CMK (cell line): ENCODE data around the gene PPP2R5B.
A peak's percentile ranks its signal among the peaks of the same experiment; 100 is the strongest.

ENCODE experiments used
- DNase-seq: peaks from one replicate; pipeline ENCODE4 v3.0.0-alpha.2; 2010; ENCODE audit warnings: low read depth

PPP2R5B gene

DNA sequence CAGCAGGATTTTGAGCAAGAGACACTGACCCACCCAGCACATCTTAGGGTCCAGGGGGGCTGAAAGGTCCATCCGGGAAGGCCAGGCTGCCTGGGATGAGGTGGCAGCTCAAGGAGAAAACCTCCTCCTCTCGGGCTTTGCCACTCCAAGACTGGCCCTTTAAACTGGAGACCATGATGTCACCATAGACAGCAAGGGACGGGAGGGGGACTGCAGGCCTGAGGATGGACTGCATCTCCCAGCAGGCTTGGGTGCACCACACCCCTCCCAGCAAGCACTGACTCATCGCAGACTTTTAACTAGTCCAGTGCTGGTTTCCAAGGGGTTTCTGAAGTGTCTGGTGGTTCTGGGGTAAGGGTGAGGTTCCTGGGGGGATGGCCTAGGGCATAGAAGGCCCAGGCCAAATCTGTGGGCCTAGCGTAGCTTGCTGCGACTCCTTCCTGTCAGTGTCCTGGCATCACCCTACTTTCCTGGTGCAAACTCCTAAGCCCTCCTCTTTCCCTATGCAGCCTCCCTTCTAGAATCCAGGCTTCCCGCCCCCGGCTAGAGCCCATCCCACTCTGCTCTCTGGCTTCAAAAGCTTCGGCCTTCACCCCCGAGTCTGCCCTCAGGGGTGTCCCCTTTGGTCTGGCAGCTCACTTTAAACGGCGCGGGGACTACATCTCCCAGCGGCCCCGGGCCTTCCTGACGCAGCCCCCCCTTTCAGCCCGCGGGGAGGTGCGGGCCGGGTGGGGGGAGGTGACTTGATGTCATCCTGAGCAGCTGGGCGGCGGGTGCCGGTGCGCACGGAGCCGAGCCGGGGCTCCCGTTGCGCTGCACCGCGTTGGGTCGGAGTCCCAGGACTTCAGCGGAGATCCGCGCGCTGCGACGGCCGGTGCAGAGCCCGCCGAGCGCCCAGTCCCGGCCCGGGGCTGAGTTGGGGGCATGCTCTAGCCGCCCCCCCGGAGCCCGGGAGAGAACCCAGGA lies at the start of gene PPP2R5B:
PPP2R5B (plus strand) TSS at position 746 of the 966 bp plus-strand sequence. CDS start 1,046 bp downstream, outside the sequence.
- DNase-seq, result peak; percentile 43

DNA sequence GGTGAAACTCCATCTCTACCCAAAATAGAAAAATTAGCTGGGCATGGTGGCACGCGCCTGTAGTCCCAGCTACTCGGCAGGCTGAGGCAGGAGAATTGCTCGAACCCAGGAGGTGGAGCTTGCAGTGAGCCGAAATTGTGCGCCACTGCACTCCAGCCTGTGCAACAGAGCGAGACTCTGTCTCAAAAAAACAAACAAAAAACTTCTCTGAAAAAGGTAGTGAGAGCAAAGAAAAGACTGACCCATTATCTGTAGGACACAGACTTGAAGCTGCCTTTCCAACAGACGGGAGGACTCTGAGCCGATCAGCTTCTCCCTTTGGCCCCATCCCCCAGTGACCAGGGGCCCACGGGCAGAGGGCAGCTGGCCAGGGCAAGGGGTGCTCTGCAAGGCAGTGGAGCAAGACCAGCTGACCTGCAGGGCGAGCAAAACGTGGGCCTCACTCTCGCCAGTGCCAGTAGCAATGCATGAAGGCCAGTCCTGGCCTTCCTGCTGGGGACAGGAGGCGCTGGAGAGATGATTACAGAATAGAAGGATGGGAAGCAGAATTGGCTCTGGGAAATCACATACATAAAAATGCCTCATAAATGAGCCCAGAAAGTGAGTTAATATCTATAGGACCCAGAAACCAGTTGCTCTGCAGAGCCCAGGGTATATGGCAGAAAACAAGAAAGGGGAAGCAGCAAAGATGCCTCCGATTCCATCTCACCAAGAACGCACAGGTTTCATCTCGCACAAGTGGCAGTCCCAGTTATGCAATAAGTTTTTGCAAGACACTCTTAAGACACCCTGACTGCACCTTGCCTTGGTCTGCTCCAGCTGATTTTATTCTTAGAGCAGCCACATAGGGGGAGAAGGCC lies 48.9 kb upstream of the PPP2R5B start:
- DNase-seq, result no peak

DNA sequence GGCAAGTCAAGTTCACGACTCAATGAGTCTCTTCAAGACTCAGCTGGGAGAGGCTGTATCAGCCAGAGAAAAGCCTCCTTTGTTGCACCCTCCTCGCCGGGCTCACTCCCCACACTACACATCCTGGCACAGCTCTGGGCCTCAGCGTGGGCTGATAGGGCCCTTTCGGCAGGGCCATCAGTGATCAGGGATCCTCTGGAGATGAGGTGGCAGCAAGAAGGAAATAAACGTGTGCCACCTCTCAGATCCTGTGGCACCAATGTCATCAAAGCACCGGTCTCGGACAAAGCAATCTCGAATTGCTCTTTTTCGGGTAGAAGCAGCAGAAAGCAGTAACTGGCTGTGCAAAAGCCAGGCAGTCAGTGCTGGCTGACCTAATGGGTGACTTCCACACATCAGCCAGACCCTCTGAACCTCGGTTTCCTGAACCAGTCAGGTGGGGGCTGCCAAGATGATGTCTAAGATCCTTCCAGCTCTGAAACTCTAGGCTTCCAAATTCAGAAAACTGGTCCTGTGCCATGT lies 48.2 kb upstream of the PPP2R5B start:
- no peak for DNase-seq

DNA sequence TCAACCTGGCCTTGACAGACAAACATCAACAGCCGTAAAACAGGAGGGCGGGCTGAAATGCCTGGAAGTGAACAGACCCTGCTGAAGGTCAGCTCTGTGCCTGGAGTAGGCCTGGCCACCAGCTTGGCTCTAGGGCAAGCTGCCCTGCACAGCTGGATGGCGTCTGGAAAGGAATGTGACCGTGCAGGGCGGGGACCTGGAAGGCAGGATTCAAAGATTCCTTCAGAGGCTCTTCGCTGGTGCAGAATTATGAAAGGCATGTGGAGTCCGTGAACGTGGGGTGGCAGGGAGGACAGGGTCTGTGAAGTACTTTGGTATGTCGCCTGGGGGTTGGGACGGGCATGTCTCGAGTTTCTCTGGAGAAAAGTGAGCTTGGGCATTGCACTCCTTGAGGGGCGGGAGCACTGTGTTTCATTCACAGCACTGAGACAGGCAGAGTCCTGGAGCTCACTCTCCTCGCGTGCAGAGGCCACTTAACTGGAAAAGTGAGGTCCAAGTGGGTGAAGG lies 47.6 kb upstream of the PPP2R5B start:
- DNase-seq, result no peak

DNA sequence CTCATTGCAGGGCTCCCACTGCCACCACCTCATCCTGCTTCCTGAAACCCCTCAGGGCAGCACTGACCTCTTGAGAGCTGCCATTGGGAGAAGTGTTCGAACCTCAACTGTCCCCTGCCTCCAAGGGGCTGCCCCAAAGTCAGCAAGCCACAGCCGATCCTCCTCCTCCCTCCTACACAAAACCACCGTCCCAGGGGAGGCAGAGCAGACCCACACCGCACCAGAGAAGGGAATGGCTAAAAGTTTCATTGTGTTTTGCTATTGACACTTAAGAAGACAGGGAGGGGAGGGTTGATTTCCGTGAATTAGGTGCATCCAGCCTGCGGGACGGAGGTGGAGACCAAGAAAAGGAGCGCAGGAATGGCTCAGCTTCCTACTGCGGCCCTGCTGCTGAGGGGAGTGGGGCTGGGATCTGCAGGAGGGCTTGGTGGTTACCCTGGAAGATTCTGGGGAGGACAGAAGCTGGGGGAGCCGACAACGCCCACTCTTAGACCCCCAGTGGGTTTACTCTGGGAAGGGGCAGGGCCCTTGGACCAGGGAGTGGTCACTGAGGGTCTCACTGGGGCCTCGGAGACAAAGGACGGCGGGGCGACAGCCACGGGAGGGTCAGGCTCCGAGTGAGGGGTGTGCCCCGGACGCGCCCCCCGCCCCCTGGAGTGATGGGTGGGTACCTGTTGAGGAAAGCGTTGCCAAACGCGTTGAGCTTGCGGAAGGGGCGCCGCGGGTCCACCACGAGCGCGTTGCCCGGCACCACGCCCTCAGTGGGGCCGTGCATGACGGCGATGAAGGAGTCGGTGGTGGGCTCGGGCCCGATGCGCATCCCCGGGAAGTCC lies 46.9 kb upstream of the PPP2R5B start:
- DNase-seq, result no peak

DNA sequence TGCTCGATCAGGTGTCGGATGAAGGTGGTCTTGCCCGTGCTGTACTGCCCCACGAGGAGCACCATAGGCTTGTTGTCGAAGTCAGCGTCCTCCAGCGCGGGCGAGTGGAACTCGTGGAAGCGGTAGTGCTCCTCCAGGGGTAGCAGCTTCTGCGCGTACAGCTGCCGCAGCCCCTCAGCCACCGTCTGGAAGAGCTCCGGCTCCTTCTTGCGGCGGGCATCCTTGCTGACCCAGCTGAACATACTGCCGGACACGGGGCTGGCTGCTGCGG lies 46.3 kb upstream of the PPP2R5B start:
- DNase-seq, result no peak

DNA sequence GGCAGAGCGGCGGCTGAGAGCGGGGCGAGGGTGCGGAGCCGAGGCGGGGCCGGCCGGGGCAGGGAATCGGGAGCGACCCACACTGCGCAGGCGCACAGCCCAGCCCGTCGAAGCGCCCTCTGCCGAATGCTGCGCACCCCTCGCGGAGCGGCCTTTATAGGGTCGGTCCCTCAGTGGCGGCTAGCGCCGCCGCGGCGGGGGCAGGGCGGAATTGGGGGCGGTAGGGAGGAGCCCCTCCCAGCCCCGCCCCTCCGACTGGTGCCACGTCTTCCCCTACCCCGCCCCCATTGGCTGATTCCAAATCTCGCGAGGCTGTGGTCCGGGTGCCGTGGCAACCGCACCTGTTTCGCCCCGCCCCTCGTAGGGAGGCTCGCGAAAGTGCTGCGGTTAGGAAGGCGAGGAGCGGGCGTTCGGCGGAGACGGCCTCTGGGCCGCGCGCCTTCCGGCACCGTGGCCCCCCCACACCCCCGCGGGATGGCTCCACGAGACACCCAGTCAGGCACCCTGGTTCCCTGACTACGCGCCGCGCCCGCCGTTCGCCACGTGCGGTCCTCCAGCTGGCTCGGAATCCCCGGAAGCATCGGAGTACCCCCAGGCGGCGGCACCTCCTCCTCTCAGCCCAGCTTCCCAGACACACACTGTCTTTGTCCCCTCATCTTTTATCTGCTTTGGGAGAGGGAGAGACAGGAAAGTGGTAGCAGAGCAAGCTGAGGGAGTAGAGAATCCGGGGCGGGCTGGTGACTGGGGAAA lies 45.8 kb upstream of the PPP2R5B start, which contains the start of gene EHD1:
EHD1 (minus strand) TSS at position 128 of the 750 bp plus-strand sequence. CDS start 157 bp downstream, outside the sequence.
- peak; percentile 93 for DNase-seq

DNA sequence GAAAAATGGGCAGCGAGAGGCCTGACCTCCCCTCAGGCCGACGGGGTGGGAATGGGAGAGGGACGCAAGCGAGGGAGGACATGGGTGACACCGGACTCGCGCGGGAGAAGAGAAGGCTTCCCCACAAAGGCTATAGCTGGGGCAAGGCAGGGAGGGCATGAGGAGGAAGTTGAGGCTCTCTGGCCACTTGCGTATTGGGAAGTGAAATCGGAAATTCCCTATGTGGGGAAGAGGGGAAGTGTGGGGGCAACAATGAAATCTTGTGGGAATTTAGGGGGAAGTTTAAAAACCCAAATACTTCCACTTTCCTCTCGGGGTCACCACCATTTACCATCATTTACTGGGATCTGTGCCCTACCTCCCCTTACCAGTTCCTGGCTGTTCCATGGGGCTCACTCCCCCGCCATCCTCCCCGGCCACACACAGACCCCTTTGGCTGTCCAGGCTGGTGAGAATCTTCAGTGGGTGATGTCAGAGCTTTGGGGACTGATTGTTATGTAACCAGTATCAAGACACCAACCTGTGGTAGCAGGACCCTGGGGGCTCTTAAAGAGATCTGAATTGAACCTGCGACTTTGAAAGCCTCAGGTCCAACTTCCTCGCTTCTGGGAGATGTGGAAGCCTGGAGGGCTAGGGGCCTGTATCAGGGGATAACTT lies 45.1 kb upstream of the PPP2R5B start:
- no peak for DNase-seq

DNA sequence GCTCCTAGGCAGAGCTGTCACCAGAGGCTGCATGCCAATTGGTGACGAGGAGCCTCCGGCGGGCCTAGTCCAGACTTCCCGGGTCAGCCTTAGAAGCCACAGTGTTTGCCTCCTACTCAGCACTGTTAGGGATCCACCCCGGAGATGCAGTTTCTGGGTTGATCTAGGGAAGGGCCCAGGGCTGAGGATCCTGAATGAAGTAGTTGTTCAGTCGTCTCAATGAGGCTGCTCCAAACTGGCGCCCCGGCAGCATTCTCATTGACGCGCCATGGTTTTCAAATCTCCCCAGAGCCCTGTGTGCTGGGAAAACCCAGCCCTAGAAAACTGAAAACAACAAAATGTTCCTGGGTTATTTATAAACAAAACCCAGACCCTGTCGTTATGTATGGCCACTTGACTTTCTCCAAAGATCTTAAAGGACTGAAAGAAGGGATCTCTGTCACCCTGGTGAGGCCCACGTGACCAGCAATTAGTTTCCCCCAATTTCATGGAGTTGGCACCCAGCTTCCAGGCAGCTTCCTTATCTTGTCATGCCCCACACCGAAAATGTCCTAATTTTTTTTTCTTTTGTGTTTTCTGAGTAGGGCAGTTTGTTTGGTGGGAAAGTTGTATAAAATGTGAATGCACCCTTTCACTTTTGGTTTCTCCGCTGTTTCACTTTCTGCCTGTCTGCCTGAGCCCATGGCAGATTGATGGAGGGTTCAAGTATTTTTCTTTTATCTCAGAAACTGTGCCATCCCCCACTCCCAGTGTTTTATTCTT lies 44.1 kb upstream of the PPP2R5B start:
- no peak for DNase-seq

DNA sequence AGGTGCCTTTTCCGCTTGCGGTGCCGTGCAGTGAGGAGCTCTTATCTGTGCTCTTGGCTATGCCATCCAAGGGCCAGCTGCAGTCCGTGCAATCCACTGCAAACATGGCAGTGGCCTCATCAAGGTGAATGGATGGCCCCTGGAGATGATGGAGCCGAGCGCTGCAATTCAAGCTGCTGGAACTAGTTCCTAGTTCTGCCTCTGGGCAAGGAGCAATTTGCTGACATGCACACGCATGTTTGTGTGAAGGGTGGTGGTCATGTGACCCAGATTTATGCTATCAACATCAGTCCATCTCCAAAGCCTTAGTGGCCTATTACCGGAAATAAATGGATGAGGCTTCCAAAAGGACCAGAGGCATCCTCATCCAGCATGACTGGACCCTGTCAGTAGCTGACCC lies 43.0 kb upstream of the PPP2R5B start:
- no peak for DNase-seq

DNA sequence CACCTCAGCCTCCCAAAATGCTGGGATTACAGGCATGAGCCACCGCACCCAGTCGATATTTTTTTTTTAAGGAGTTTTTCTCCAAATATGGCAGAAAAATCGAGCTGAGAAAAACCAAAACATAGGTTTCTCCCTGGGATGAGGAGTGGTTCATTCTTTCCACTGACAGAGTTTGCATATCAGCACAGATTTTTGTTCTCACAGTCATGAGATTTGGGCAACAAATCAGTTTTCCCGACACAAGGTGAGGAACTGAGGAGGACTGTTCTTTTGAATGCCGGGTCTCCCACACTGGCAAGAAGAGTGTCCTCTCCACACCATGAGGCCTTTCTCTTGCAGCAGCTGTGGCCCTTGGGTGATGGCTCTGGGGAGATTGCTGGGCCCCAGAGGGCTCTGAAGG lies 42.2 kb upstream of the PPP2R5B start:
- no peak for DNase-seq

DNA sequence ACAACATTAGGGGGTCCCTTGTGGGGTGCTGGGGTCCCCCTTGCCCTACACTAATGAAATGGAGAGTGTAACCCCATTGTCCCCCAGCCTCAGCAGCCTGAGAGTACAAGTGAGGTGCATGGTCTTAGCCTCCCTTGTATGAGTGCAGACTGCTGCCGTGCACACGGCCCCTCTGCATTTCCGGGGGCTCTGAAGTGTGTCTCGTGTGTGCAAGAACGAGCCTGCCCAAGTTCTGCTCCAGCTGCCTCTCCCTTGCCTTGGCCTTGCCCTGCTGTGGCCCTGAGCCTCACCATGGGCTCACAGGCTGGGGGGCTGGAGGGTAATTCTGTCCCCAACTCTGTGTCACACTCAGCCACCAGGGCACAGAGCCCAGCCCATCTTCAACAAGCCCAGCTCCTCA lies 40.9 kb upstream of the PPP2R5B start:
- no peak for DNase-seq

DNA sequence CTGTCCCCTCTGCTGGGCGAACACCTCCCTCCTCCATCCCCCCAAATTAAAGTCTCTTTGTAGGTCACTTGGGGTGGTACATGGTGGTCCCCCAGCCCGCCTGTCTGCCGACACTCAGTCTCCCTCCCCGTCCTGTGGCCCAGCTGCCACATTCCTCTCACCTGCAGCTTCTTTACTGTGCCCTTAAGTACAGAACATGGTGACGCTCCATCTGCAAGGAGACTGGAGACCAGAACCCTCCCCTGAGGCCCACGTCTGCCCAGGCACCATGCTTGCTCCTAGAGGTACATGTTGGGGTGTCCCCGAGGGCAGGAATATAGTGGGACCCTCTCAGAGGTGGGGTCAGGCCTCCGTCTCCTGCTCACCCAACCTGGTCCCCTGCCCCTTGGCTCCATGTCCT lies 40.5 kb upstream of the PPP2R5B start:
- no peak for DNase-seq

DNA sequence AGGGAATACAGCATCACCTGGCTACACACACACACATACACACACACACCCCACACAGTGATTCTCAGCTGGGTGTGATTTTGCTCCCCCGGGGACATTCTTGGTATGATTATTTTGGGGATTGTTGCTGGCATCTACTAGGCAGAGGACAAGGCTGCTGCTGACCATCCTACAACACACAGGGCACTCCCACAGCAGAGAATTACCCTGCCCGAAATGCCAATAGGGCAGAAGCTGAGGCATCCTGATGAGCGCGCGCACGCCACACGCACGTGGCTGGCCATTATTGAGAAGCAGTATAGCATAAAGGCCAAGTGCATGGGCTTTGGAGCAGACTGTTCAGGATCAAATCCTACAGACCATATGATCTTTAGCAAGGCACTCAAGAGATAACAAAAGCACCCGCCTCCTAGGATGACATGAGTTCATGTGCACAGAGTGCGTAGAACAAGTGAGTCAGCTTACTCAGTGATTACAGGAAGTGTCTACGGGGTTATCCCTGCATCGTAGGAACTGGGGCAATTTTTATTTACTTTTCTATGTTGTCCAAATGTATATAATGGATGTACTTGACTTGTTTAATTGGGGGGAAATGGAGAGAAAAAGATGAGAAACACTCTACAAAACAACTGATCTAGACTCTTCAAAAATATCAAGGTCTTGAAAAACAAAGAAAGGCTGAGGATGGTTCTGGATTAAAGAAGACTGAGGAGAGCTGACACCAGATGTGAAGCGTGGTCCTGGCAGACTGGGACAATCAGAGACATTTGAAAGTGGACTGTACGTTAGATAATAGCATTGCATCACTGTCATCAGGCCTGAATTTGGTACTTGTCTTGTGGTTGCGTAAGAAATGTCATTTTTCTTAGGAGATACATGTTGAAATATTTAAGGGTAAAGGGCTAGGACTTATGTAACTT lies 38.9 kb upstream of the PPP2R5B start:
- no peak for DNase-seq

DNA sequence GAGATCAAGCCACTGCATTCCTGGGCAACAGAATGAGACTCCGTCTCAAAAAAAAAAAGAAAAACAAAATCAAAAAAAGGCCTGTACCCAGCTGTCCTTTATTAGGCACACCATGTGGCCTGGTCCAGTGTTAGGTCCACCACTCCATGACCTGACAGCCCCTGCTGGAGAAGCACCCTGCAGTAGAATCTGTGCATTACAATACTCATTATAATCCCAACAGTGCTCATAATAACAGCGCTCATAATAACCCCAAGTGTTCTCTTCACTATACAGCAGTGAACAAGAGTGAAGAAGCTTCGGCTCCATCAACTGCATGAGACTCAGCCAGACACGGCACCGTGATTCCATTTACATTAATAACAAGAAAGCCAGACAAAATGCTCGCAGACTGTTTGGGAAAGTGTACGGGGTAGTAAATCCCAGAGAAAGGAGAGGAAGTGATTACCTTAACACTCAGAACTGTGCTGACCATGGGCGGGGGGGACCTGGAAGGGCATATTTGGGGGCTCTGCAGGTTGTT lies 37.2 kb upstream of the PPP2R5B start:
- no peak for DNase-seq

DNA sequence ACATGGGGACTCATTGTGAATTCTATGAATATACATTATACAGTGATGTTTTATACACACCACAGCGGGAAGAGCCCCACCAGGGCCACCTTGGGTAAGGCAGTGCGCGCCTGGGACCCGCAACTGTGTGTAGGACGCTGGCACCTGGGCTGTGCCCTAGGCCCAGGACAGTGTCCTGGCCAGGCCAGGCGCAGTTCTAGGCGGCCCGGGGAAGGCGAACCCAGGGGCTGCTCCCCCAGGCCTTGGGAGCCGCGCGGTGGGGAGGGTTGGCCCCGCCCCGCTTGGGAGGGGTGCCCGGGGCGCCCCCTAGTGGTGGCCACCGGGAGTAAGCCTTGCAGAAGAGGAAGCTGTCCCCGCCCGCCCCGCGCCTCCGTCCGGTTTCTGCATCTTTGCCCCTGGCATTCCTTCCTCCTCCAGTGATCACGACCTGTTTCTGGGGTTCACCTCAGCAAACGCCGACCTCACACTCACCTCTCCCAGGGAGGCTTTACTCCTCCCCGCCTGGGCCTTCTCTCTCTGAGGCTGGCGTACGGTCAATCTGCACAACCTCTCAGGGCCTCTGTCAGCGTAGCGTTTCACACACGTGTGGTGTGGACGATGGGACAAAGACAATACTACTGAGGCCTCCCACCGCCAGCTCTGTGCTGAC lies 36.6 kb upstream of the PPP2R5B start:
- DNase-seq, result no peak

DNA sequence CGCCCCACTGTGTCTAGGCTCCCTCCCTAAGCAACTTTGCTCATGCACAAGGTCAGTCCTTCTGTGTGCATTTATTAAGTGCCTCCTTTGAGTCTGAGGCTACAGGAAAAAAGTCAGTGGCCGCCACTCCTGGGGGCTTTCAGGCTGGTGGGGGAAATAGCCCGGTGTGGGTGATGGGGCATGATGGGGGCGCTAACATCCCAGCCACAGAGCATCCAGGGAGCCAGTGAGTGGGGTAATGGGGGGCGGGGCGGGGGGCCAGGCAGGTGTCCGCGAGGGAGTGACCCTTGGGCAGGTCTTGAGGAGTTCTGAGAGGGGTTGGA lies 36.1 kb upstream of the PPP2R5B start:
- DNase-seq, result no peak
